ENCODE measurements around the gene CKAP4. TPM values are rescaled to one million over a fixed set of nuclear protein-coding genes. Genes with fewer than 3 reads are reported as not detected.
A peak's percentile ranks its signal among the peaks of the same experiment; 100 is the strongest.

Gene CKAP4
- total RNA-seq, 1 experiment from 2014 or later = 62.4 TPM

- Histone ChIP-seq H3K18ac (ENCODE audit: insufficient read length, low read depth, low read length) (no peak overlapping the region), H3K23ac (ENCODE audit: insufficient read length, low read depth, low read length) (no peak overlapping the region), H4K91ac (ENCODE audit: insufficient read length, low read depth, low read length) (no peak overlapping the region), H3K4me1 (ENCODE audit: insufficient read depth, low read length) (no peaks in the 10 kb centered on the region), H3K56ac (ENCODE audit: insufficient read length, low read depth, low read length) (no peak overlapping the region), H2BK120ac (ENCODE audit: low read depth, low read length, poor library complexity, severe bottlenecking) (no peak overlapping the region), H3K9ac (ENCODE audit: extremely low read depth, insufficient read length, low read length) (no peak overlapping the region), H2BK20ac (ENCODE audit: low read depth, low read length, poor library complexity, severe bottlenecking) (no peak overlapping the region), H4K5ac (ENCODE audit: insufficient read length, low read depth, low read length) (no peak overlapping the region), H3K9me3 (ENCODE audit: control insufficient read depth, low read depth, low read length) (no peaks in the 10 kb centered on the region), H3K79me1 (ENCODE audit: insufficient read depth, low read depth, low read length, poor library complexity, severe bottlenecking) (no peaks in the 10 kb centered on the region), H3K23me2 (ENCODE audit: insufficient read length, low read depth, low read length, poor library complexity, severe bottlenecking) (no peaks in the 10 kb centered on the region), H3K27me3 (ENCODE audit: insufficient read depth, low read length) (no peaks in the 10 kb centered on the region), H2BK12ac (ENCODE audit: insufficient read length, low read depth, low read length) (peak overlapping the region; percentile 59), H3K4ac (ENCODE audit: low read depth, low read length) (no peak overlapping the region), H2BK15ac (ENCODE audit: low read depth, low read length) (peak overlapping the region; percentile 96; the same call in 1 of the 2 replicates), H3K14ac (ENCODE audit: insufficient read depth, low read length) (no peak overlapping the region), H4K20me1 (ENCODE audit: control insufficient read depth, insufficient read depth, insufficient read length) (no peaks in the 10 kb centered on the region), H3T11ph (ENCODE audit: low read length) (no peak overlapping the region), H2AFZ (ENCODE audit: low read length) (no peak overlapping the region), H3K4me2 (ENCODE audit: insufficient read depth, insufficient read length, low read length) (no peak overlapping the region), H3K79me2 (ENCODE audit: insufficient read depth, low read length) (no peaks in the 10 kb centered on the region), H2BK5ac (ENCODE audit: insufficient read length, low read length) (no peak overlapping the region), H3K27ac (ENCODE audit: insufficient read length, low read depth, low read length) (no peak overlapping the region), H4K8ac (replicated peaks; ENCODE audit: insufficient read length, low read depth, low read length) (no peak overlapping the region), H2AK5ac (ENCODE audit: insufficient read length, low read length) (no peak overlapping the region)
- no peak for DNase-seq
- Mint-ChIP-seq H3K4me3 (no peak overlapping the region), H3K36me3 (ENCODE audit: insufficient read depth in 1 of 3, low read depth in 3 of 3) (no peaks in the 10 kb centered on the region), H3K9me3 (no peaks in the 10 kb centered on the region; a peak in 1 of 5 replicates), H3K4me1 (no peaks in the 10 kb centered on the region), H3K27ac (no peak overlapping the region), H3K27me3 (ENCODE audit: low read depth) (no peaks in the 10 kb centered on the region; the same call in 1 of the 2 replicates)
- WGBS (ENCODE audit: extremely low coverage, insufficient read length, low lambda C conversion rate) = no CpG with 5 or more reads among the region's 9 CpGs
- no peak for TF ChIP-seq CTCF (conservative IDR thresholded peaks at IDR 0.05)
Observed at GRCh38 chr12:106288494-106289195, 40.8 kb upstream of the CKAP4 start.

All from H9 (cell line).